Endothelial cell of umbilical vein (primary cell): ENCODE measurements around the gene LRR1. TPM values are rescaled to one million over a fixed set of nuclear protein-coding genes. Genes with fewer than 3 reads are reported as not detected.

Source experiments
- BruUV-seq: library from RNA; stranded (reverse); fragments of 400-500 nt; replicated peaks from 2 replicates; lab custom pipeline; 2021; lab: Mats Ljungman, UMichigan
- CTCF ChIA-PET: fragments of 300-600, 350-600 bp; sonication (Branson Sonifier 250); formaldehyde crosslinking; loops from one replicate; lab custom pipeline; 2021; ENCODE audit warnings: antibody characterized with exemption, inconsistent platforms; lab: Charles Lee
- POLR2A ChIA-PET: fragments of 300-600, 350-600 bp; sonication (Branson Sonifier 250); formaldehyde crosslinking; loops from one replicate; lab custom pipeline; 2021; ENCODE audit warnings: antibody characterized with exemption, inconsistent platforms; lab: Charles Lee
- DNase-seq: peaks from one replicate; pipeline ENCODE4 v3.0.0-alpha.2; 2011; ENCODE audit warnings: low read depth, low spot score
- FAIRE-seq: peaks from 2 replicates; lab custom pipeline; 2011; peaks lifted over from hg19 to GRCh38; lab: Jason Lieb, UNC
- H2AFZ ChIP-seq: 2 replicates; pipeline ENCODE4 v1.6.0; 2012; ENCODE audit warnings: low read depth, low read length, control low read depth, inconsistent platforms
- H3K27ac ChIP-seq: 2 replicates; pipeline ENCODE4 v1.5.1; 2011; ENCODE audit warnings: low read depth, mild to moderate bottlenecking, control low read depth, low read length, moderate library complexity; ENCODE audit not compliant: insufficient read depth
- H3K27me3 ChIP-seq, 2 experiments: 2 replicates each; pipeline versions ENCODE4 v1.6.0 to v1.6.1; 2011; ENCODE audit warnings: low read length in 2 of 2, mixed read lengths in 1 of 2; ENCODE audit not compliant: control insufficient read depth in 2 of 2, insufficient read depth in 2 of 2
- H3K36me3 ChIP-seq, 2 experiments: 2 replicates in 1 of 2; 3 replicates in 1 of 2; pipeline ENCODE4 v1.5.1; 2011; ENCODE audit warnings: low read length in 2 of 2, mild to moderate bottlenecking in 1 of 2, moderate library complexity in 1 of 2; ENCODE audit not compliant: control insufficient read depth in 2 of 2, insufficient read depth in 2 of 2; ENCODE audit errors: extremely low read depth in 1 of 2
- H3K4me1 ChIP-seq: 3 replicates; pipeline ENCODE4 v1.5.1; 2011; ENCODE audit warnings: mild to moderate bottlenecking, low read length; ENCODE audit not compliant: control insufficient read depth, insufficient read depth; ENCODE audit errors: extremely low read depth
- H3K4me2 ChIP-seq: 2 replicates; pipeline ENCODE4 v1.6.1; 2011; ENCODE audit warnings: low read length, control low read depth, mixed read lengths; ENCODE audit not compliant: insufficient read depth
- H3K4me3 ChIP-seq, 3 experiments: fragments of 200-600 bp in 1 of 3; sonication (generic), shearing (Covaris generic) in 1 of 3; replicated peaks in 1 of 3; 2 replicates each; pipeline ENCODE4 v1.5.1; 2011 to 2016; ENCODE audit warnings: control low read depth in 3 of 3, low read length in 3 of 3, mild to moderate bottlenecking in 2 of 3, inconsistent platforms in 1 of 3, low read depth in 1 of 3, moderate library complexity in 1 of 3; ENCODE audit not compliant: insufficient read depth in 1 of 3
- H3K79me2 ChIP-seq: 2 replicates; pipeline ENCODE4 v1.6.0; 2012; ENCODE audit warnings: low read length, inconsistent platforms; ENCODE audit not compliant: control insufficient read depth, insufficient read depth
- H3K9ac ChIP-seq: replicated peaks from 2 replicates; pipeline ENCODE3; 2011; ENCODE audit warnings: low read length, control low read depth; ENCODE audit not compliant: insufficient read depth; ENCODE audit errors: extremely low read depth
- H3K9me1 ChIP-seq: replicated peaks from 3 replicates; pipeline ENCODE4 v1.6.0; 2011; ENCODE audit warnings: mild to moderate bottlenecking, low read length; ENCODE audit not compliant: control insufficient read depth, insufficient read depth; ENCODE audit errors: extremely low read depth
- H3K9me3 ChIP-seq: replicated peaks from 2 replicates; pipeline ENCODE4 v1.5.1; 2012; ENCODE audit warnings: low read length, inconsistent platforms; ENCODE audit not compliant: control insufficient read depth, insufficient read depth
- H4K20me1 ChIP-seq: replicated peaks from 2 replicates; pipeline ENCODE3; 2011; ENCODE audit warnings: mild to moderate bottlenecking, low read length; ENCODE audit not compliant: control insufficient read depth, insufficient read depth; ENCODE audit errors: extremely low read depth
- CTCF ChIP-seq, 2 donors: IDR thresholded peaks; 1 replicate in 1 of 2; 2 replicates in 1 of 2; pipeline ENCODE4 v1.5.1; 2011; ENCODE audit warnings: low read length in 2 of 2, mild to moderate bottlenecking in 2 of 2, moderate library complexity in 2 of 2, control low read depth in 1 of 2, inconsistent platforms in 1 of 2, low read depth in 1 of 2; ENCODE audit not compliant: insufficient read depth in 1 of 2; ENCODE audit errors: extremely low read depth in 1 of 2
- EZH2 ChIP-seq: IDR thresholded peaks from 2 replicates; pipeline ENCODE4 v1.6.1; 2012; ENCODE audit warnings: borderline replicate concordance, low read depth, mild to moderate bottlenecking, moderate library complexity, low read length, inconsistent platforms; ENCODE audit not compliant: severe bottlenecking
- FOS ChIP-seq: IDR thresholded peaks from 2 replicates; pipeline ENCODE4 v1.6.1; 2011; ENCODE audit warnings: mild to moderate bottlenecking, low read length, moderate library complexity, borderline replicate concordance; ENCODE audit not compliant: insufficient read depth
- GATA2 ChIP-seq: IDR thresholded peaks from 2 replicates; pipeline ENCODE4 v1.7.0; 2011; ENCODE audit warnings: low read depth, mild to moderate bottlenecking, moderate library complexity, mixed read lengths, low read length; ENCODE audit not compliant: insufficient read length, insufficient read depth
- JUN ChIP-seq: IDR thresholded peaks from 2 replicates; pipeline ENCODE4 v1.6.1; 2011; ENCODE audit warnings: borderline replicate concordance, low read depth; ENCODE audit not compliant: insufficient read length, insufficient read depth
- MYC ChIP-seq: IDR thresholded peaks from one replicate; pipeline ENCODE4 v1.6.1; 2011; ENCODE audit warnings: mild to moderate bottlenecking, low read depth, low read length
- POLR2A ChIP-seq: IDR thresholded peaks from 2 replicates; pipeline ENCODE4 v1.6.1; 2012; ENCODE audit warnings: low read depth, mild to moderate bottlenecking, control low read depth, low read length
- POLR2AphosphoS5 ChIP-seq: IDR thresholded peaks from 2 replicates; pipeline ENCODE4 v1.6.1; 2012; ENCODE audit warnings: low read depth, mild to moderate bottlenecking, control low read depth, low read length, moderate library complexity; ENCODE audit not compliant: insufficient read depth
- dilution Hi-C: fragments of 300-500 bp; cut with MboI; formaldehyde crosslinking; loops from one replicate; pipeline ENCODE4 v1.15.0; 2019; ENCODE audit warnings: low sequenced_read_pairs; ENCODE audit not compliant: extremely low pct_ligation_motif_present
- intact Hi-C: fragments of 100-400 bp; cut with micrococcal nuclease; formaldehyde crosslinking; loops from one replicate; pipeline ENCODE4 v1.10.0; 2022
- polyA plus RNA-seq, 4 experiments: library from polyadenylated mRNA; depleted of rRNA in 3 of 4; stranded (reverse) in 3 of 4; unstranded in 1 of 4; fragments of >200 nt; gene quantifications; 2 replicates each; pipeline versions ENCODE4 v1.2.1 to v1.2.3, GENCODE V29; 2011 to 2012; ENCODE audit warnings: missing spikeins in 1 of 4
- total RNA-seq: library from RNA; stranded (reverse); gene quantifications from 2 replicates; pipeline ENCODE4 v1.2.3, GENCODE V29; 2021
- TF ChIP-seq, protein P1 (sequence below): IDR thresholded peaks from 2 replicates; pipeline ENCODE4 v1.6.1; 2011; ENCODE audit not compliant: insufficient read depth, insufficient read length

LRR1 gene
- total and polyA plus RNA-seq, 2 donors (not counting 3 experiments of a cell fraction or from before 2014, with no cell fraction given) = 17.7 to 30.9 TPM

GRCh38 chr14:49620182-49621113, 21.7 kb downstream of the LRR1 start, which contains the start of the genes MGAT2 and RPL36AL:
MGAT2 (plus strand) TSS chr14:49620799; CDS start chr14:49621269, 470 bp downstream.
RPL36AL (minus strand) TSS chr14:49620626; CDS start chr14:49619104, 1,522 bp downstream.
- Histone ChIP-seq H3K9me1 (no peaks in the 10 kb centered on the region), H3K79me2 (peaks cover 75% of the 10 kb centered on the region), H3K9ac (peak within 1 kb of the TSS; percentile 90), H3K27me3 (no peaks in the 10 kb centered on the region), H3K36me3 (peaks cover 0 to 3% of the 10 kb centered on the region in 2 experiments), H3K4me3 (peak within 1 kb of the TSS; percentile 59 to 95 (median 83)), H2AFZ (peak within 1 kb of the TSS; percentile 81), H4K20me1 (no peaks in the 10 kb centered on the region), H3K4me1 (peaks cover 40% of the 10 kb centered on the region), H3K27ac (peak within 1 kb of the TSS; percentile 85), H3K9me3 (no peaks in the 10 kb centered on the region), H3K4me2 (peak within 1 kb of the TSS; percentile 88)
- ChIA-PET CTCF (interaction anchor here (0.6 to 6.4 kb wide), 13 partner anchors 10 to 1650 kb away, joined by 3 to 80 read pairs (median 4); partner anchors contain the start of genes DNAAF2, KLHDC2, LRR1 and NEMF), POLR2A (interaction anchor here (0.7 to 2.5 kb wide), 9 partner anchors 9 to 149 kb away, joined by 3 to 15 read pairs (median 5); partner anchors contain the start of genes LRR1 and RPS29)
- BruUV-seq = no TSS peak
- intact Hi-C loops = loop anchor here (1.0 to 10.0 kb wide), 4 partner anchors 14 to 614 kb away; partner anchors contain the start of genes RPS29 and SOS2
- peak; percentile 99 for DNase-seq
- peak; percentile 94 for FAIRE-seq
- dilution Hi-C loops = no loop called here
- no peak for TF ChIP-seq FOS
- peak; percentile 94 for TF ChIP-seq POLR2AphosphoS5
- no peak for TF ChIP-seq EZH2
- TF ChIP-seq CTCF (IDR thresholded peaks at IDR 0.05; ENCODE audit: extremely low read depth in 1 of 2, insufficient read depth in 1 of 2, low read depth in 1 of 2, low read length in 2 of 2) = peak; percentile 8 to 51
- TF ChIP-seq POLR2A = peak; percentile 94
- peak; percentile 9 for TF ChIP-seq GATA2
- TF ChIP-seq JUN = no peak
- TF ChIP-seq, protein P1, sequence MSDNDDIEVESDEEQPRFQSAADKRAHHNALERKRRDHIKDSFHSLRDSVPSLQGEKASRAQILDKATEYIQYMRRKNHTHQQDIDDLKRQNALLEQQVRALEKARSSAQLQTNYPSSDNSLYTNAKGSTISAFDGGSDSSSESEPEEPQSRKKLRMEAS = no peak
- no peak for TF ChIP-seq MYC
